Brain pericyte (primary cell): ENCODE measurements around the gene CRY2.
A peak's percentile ranks its signal among the peaks of the same experiment; 100 is the strongest.
"Not testable (repeated sequence)": the region's sequence is repeated elsewhere in the genome, so short reads cannot be mapped to it uniquely, and the experiment has no call there.

Experiments
- DNase-seq: peaks from one replicate; pipeline ENCODE4 v3.0.0-alpha.2; 2012; ENCODE audit warnings: low read depth, low spot score

Gene CRY2

GRCh38 chr11:45846974-45847910, at the start of gene CRY2:
TSS of gene CRY2 (plus strand) at chr11:45847475. CDS start at chr11:45847491, 16 bp downstream.
- DNase-seq: peak; percentile 96

GRCh38 chr11:45798793-45799441, 48.4 kb upstream of the CRY2 start:
- no peak for DNase-seq

- DNase-seq: no peak
These were observed 47.7 kb upstream of the CRY2 start for GRCh38 chr11:45799562-45799961.

DNA sequence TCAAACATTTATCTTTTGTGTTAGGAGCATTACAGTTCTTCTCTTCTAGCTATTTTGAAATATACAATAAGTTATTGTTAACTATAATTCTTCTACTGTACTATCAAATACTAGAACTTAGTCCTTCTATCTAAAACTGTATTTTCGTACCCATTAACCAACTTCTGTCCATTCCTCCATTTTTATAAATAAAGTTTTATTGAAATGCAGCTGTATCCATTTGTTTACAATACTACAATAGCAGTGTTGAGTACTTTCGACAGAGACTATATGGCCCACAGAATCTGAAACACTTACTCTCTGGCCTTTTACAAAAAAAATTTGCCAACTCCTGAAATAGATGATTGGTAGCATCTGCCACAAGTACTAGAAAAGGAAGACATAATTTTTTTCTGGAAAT, 47.0 kb upstream of the CRY2 start:
- DNase-seq: no peak

DNA sequence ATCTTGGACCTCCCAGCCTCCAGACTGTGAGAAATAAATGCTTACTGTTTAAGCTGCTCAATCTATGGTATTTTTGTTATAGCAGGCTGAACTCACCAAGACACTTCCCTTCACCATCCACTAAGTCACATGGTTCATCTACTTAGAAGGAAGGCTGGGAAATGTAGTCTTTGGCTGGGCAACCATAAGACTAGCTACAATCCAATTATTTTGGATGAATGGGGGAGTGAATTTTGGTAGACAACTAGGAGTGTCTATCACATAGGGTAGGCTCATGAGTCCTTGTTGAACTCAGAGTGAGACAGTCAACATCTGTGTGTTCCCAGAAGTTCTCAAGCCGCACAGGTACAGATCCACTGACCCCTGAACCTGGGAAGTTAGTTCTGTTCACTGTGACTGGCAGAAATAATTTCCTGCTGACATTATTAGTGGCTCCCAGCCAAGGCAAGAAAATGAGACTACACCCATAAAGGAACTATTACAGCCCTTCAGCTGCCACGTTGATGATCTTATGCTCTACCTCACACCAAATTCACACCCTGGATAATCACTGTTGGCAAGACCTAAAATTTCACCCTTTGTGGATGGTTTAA, 45.5 kb upstream of the CRY2 start:
- no peak for DNase-seq

DNA sequence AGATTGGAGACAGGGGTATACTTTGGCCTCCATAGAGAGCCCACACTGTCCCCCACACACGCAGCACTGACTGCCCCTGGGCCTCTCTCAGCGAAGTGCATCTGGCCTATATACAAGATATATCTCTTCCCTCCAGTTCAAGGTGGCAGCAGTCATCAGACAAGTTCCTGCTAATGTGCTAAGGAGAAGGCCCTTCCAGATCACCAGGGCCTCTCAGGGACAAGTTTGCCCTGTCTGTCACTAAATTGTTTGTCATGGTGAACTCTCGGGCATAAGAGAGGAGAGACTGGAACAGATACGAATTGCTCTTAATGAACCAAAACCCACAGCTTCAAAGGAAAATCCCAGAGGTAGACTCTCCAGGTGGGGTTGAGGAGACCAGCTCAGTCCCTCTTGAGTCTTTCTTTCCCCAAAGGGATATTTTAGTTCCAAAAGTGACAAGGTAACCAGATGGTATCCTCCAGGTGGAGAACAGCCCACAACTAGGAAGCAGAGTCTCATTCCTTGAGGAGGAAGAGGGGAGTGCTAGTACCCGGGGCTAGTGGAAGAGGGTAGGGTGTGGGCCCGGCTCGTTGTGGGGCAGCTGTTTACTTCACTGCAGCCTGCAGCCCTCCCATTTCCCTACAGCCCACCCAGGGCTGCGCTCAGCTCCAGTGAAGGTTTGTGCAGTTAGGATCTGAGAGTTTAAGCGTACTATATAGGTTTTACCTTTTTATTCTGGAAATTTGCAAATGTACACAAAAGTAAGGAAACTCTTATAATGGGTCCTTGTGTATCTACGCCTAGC, 44.6 kb upstream of the CRY2 start:
- DNase-seq: no peak

DNA sequence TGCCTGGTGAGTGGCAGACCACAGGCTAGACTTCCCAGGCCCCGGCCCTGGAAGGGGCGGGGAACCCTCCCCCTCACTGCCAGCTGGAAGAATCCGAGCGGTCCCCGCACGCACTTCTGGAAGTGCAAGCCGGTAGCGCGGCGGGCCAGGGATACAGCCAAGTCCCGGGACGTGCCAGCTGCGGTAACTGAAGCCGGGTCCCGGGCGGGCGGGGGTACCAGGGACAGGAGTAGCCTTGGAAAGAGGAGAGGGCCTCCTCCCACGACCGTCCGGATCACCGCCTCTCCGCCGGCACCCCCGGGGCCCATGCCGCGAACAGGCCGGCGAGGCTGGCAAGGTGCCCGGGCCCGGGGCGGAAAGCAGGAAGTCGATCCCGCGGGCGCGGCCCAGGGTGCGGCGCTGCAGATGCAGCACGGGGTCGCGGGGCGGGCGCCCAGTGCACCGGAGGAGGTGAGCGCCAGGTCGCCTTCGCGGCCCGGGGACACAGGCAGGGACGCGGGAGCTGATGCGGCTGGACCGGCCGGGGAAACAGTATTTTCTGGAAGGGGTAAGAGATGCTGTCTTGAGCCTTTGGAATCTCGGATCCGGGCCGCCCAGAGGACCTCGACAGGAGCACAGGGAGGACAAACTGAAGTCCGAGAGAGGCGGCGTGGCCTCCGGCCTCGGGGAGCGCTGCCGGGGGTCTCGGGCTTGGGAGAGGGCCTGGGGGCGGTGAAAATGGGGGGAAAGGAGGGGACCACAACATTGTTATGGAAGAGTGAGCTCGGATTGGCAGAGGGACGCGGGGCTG, 43.1 kb upstream of the CRY2 start:
- no peak for DNase-seq

- peak; percentile 55 for DNase-seq
These were observed 42.4 kb upstream of the CRY2 start, which contains the start of gene SLC35C1 for GRCh38 chr11:45804761-45805304. TSS of gene SLC35C1 (plus strand) at chr11:45805149. CDS start at chr11:45805802, 653 bp downstream.

GRCh38 chr11:45805305-45806071, 41.8 kb upstream of the CRY2 start:
- no peak for DNase-seq

- DNase-seq: no peak
These were observed 41.0 kb upstream of the CRY2 start for GRCh38 chr11:45806072-45806933.

GRCh38 chr11:45806937-45807791, 40.1 kb upstream of the CRY2 start:
- no peak for DNase-seq

DNA sequence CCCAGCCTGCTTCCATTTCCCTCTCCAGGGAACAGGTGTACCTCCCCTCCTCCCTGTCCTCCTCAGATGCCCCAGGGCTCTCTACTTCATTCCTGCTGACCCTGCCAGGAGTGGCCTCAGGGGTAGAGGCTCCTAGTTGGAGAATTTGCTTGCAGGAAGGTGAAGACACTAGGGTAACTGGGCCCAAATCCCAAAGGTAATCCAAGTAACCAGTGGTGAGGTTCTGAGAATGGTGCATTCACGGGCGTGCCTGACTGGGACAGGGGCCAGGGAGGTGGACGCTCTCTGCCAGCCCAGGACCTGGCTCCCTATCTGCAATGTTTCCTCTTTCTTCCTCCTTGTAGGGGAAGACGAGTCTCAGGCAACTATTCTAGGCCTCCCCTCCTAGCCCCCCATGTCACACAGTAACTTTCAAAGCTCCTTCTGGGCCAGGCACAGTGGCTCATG, 39.5 kb upstream of the CRY2 start:
- DNase-seq: no peak

DNA sequence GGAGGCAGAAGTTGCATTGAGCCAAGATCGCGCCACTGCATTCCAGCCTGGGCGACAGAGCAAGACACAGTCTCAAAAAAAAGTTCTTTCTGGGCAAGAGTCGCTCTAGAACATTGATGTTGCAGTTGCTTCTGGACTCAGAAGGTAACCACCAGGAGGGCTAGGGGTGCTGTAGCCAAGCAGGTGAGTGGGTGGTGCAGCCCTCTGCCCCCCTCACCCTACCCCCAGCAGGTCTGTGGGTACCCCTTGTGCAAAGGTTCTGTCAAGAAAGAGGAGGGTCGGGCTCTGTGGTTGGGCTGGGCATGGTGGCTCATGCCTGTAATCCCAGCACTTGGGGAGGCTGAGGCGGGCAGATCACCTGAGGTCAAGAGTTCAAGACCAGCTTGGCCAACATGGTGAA, 38.8 kb upstream of the CRY2 start:
- DNase-seq: not testable (repeated sequence)

GRCh38 chr11:45809456-45810395, 37.5 kb upstream of the CRY2 start:
- DNase-seq: no peak

- DNase-seq: no peak
These were observed 36.7 kb upstream of the CRY2 start for GRCh38 chr11:45810431-45811108.

DNA sequence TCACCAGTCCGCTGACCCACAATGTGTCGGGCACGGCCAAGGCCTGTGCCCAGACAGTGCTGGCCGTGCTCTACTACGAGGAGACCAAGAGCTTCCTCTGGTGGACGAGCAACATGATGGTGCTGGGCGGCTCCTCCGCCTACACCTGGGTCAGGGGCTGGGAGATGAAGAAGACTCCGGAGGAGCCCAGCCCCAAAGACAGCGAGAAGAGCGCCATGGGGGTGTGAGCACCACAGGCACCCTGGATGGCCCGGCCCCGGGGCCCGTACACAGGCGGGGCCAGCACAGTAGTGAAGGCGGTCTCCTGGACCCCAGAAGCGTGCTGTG, 36.2 kb upstream of the CRY2 start:
- DNase-seq: no peak
